A673 (cell line): ENCODE measurements around the gene GGT5. TPM values are rescaled to one million over a fixed set of nuclear protein-coding genes. Genes with fewer than 3 reads are reported as not detected.
"Not testable (repeated sequence)": the region's sequence is repeated elsewhere in the genome, so short reads cannot be mapped to it uniquely, and the experiment has no call there.

Experiments used
- BruUV-seq: library from RNA; stranded (reverse); fragments of 400-500 nt; replicated peaks from 2 replicates; lab custom pipeline; 2021; lab: Mats Ljungman, UMichigan
- CTCF ChIA-PET: fragments of 300-600 bp; sonication (Branson Sonifier 250); formaldehyde crosslinking; loops from one replicate; lab custom pipeline; 2022; ENCODE audit warnings: antibody characterized with exemption; lab: Charles Lee
- POLR2A ChIA-PET: fragments of 300-600 bp; sonication (Branson Sonifier 250); formaldehyde crosslinking; loops from one replicate; lab custom pipeline; 2022; ENCODE audit warnings: antibody characterized with exemption; ENCODE audit not compliant: low non-redundant PET; lab: Charles Lee
- DNase-seq: peaks from one replicate; pipeline ENCODE4 v3.0.0-alpha.2; 2015; ENCODE audit warnings: low spot score
- H3K27ac ChIP-seq: fragments of 200-600 bp; sonication (generic); 2 replicates; pipeline ENCODE4 v1.5.1; 2016; ENCODE audit warnings: mixed run types, low read depth, mild to moderate bottlenecking, mixed read lengths, antibody characterized with exemption, low read length; ENCODE audit not compliant: poor library complexity, severe bottlenecking
- H3K27me3 ChIP-seq: fragments of 200-600 bp; sonication (generic); replicated peaks from 2 replicates; pipeline ENCODE4 v1.6.1; 2017; ENCODE audit warnings: mixed run types, low read depth, mild to moderate bottlenecking, mixed read lengths, antibody characterized with exemption, low read length; ENCODE audit not compliant: insufficient read depth, poor library complexity
- H3K36me3 ChIP-seq: fragments of 200-600 bp; sonication (generic); 2 replicates; pipeline ENCODE4 v1.6.1; 2016; ENCODE audit warnings: mixed run types, mild to moderate bottlenecking, mixed read lengths, antibody characterized with exemption, low read length; ENCODE audit not compliant: insufficient read depth, poor library complexity, severe bottlenecking
- H3K4me1 ChIP-seq: fragments of 200-600 bp; sonication (generic); 2 replicates; pipeline ENCODE4 v1.6.1; 2017; ENCODE audit warnings: mixed run types, mild to moderate bottlenecking, mixed read lengths, antibody characterized with exemption, low read length; ENCODE audit not compliant: insufficient read depth, poor library complexity, severe bottlenecking
- H3K4me3 ChIP-seq: fragments of 200-600 bp; sonication (generic); 2 replicates; pipeline ENCODE4 v1.5.1; 2016; ENCODE audit warnings: low read depth, mixed run types, mild to moderate bottlenecking, mixed read lengths, low read length; ENCODE audit not compliant: poor library complexity, severe bottlenecking
- H3K9me3 ChIP-seq: fragments of 200-600 bp; sonication (generic); 2 replicates; pipeline ENCODE4 v1.6.1; 2016; ENCODE audit warnings: mixed run types, low read depth, mild to moderate bottlenecking, mixed read lengths, antibody characterized with exemption, low read length; ENCODE audit not compliant: poor library complexity, severe bottlenecking
- EZH2 ChIP-seq: fragments of 200-600 bp; sonication (generic); IDR thresholded peaks from 2 replicates; pipeline ENCODE4 v1.6.1; 2017; ENCODE audit warnings: borderline replicate concordance, low read depth, mild to moderate bottlenecking, mixed read lengths, antibody characterized with exemption, low read length; ENCODE audit not compliant: poor library complexity, severe bottlenecking
- intact Hi-C: fragments of 100-400 bp; cut with micrococcal nuclease; formaldehyde crosslinking; loops from one replicate; pipeline ENCODE4 v1.10.0; 2022; ENCODE audit not compliant: unreplicated experiment
- total RNA-seq: library from RNA; stranded (reverse); gene quantifications from 2 replicates; pipeline ENCODE4 v1.2.3, GENCODE V29; 2021
- TF ChIP-seq, protein P1 (sequence below): fragments of 300-800, 200-600 bp; sonication (generic); conservative IDR thresholded peaks from 2 replicates; pipeline ENCODE4 v1.5.1; 2017; ENCODE audit warnings: low read depth, mild to moderate bottlenecking, antibody characterized with exemption, low read length, moderate library complexity, mixed read lengths

GGT5 gene
- total RNA-seq, 1 experiment from 2014 or later: not detected

DNA sequence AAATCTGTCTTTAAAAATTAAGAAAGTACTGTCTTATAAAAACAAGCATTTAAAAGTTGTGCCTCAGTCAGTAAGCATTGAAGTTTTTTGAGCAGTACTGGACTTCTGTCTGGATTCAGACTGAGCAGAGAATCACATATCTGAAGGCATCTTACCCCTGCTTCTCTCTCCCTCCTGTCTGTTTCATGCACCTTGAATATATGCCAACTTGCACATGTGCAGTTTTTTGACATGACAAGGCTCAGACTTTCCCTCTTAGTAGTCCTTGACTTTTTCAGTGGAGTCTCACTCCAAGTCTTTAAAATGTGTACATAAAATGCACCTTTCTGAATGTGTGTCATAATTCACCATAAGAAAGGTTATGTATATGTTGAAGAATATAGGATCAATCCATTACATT lies 45.6 kb upstream of the GGT5 start:
- Histone ChIP-seq H3K4me3 (no peak overlapping the region), H3K27ac (no peak overlapping the region), H3K27me3 (no peaks in the 10 kb centered on the region), H3K9me3 (no peaks in the 10 kb centered on the region), H3K36me3 (no peaks in the 10 kb centered on the region), H3K4me1 (peaks cover 31% of the 10 kb centered on the region)
- no peak for TF ChIP-seq EZH2
- TF ChIP-seq, protein P1, sequence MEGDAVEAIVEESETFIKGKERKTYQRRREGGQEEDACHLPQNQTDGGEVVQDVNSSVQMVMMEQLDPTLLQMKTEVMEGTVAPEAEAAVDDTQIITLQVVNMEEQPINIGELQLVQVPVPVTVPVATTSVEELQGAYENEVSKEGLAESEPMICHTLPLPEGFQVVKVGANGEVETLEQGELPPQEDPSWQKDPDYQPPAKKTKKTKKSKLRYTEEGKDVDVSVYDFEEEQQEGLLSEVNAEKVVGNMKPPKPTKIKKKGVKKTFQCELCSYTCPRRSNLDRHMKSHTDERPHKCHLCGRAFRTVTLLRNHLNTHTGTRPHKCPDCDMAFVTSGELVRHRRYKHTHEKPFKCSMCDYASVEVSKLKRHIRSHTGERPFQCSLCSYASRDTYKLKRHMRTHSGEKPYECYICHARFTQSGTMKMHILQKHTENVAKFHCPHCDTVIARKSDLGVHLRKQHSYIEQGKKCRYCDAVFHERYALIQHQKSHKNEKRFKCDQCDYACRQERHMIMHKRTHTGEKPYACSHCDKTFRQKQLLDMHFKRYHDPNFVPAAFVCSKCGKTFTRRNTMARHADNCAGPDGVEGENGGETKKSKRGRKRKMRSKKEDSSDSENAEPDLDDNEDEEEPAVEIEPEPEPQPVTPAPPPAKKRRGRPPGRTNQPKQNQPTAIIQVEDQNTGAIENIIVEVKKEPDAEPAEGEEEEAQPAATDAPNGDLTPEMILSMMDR: no peak
- BruUV-seq: no TSS peak
- DNase-seq: no peak
- intact Hi-C loops: no loop called here
- CTCF ChIA-PET: no interaction called here
- POLR2A ChIA-PET: no interaction called here

DNA sequence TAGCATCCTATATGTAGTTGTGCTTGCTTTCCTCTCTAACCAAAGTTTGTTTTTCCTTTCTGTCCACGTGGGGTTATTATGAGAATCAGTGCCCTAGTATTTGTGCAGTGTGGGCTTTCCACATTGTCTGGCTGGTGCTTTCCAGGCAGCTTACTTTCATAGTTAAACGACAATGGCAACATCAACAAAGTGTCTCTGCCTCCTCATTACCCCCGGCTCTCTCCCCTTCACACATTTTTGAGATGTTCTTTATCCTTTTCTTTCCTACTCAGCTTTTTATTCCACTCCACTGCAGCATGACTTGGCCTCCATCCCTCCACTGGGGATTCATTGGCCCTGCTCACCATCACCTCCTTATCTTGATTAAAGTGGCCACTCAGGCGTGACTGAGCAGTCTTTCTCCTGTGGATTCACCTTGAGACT lies 44.9 kb upstream of the GGT5 start:
- no peaks in the 10 kb centered on the region for H3K36me3 ChIP-seq
- no peak overlapping the region for H3K4me3 ChIP-seq
- POLR2A ChIA-PET: no interaction called here
- H3K4me1 ChIP-seq: peaks cover 32% of the 10 kb centered on the region
- intact Hi-C loops: no loop called here
- BruUV-seq: no TSS peak
- no peaks in the 10 kb centered on the region for H3K27me3 ChIP-seq
- no peak overlapping the region for H3K27ac ChIP-seq
- no peak for DNase-seq
- CTCF ChIA-PET: interaction anchor here (0.6 kb wide), 1 partner anchor 35 kb away, joined by 3 read pairs; no protein-coding TSS in a partner anchor
- TF ChIP-seq EZH2: no peak
- TF ChIP-seq, protein P1: no peak
- no peaks in the 10 kb centered on the region for H3K9me3 ChIP-seq

DNA sequence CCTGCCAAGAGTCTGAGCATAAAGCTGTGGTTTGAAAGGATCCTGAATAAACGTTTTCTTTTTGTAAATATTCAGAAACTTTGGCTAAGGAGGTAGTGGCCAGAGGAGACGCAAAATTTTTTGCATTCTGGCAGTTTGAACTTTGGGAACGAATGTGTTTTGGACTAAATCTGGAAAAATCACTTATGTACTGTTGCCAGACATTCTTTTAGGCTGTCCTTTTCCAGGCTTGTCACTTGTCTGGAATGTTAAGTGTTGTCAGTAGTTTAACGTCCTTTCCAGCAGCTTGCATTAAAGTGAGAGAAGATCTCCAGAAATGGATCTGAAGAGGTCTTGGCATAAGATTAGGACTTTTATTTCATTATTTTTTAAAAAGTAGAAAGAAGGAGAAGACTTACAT lies 44.2 kb upstream of the GGT5 start:
- no TSS peak for BruUV-seq
- H3K27me3 ChIP-seq: no peaks in the 10 kb centered on the region
- peaks cover 31% of the 10 kb centered on the region for H3K4me1 ChIP-seq
- intact Hi-C loops: no loop called here
- H3K36me3 ChIP-seq: no peaks in the 10 kb centered on the region
- TF ChIP-seq, protein P1: no peak
- no peak for TF ChIP-seq EZH2
- peak overlapping the region; percentile 3 for H3K27ac ChIP-seq
- no peak overlapping the region for H3K4me3 ChIP-seq
- ChIA-PET POLR2A (no interaction called here), CTCF (interaction anchor here (0.6 kb wide), 2 partner anchors 36 to 146 kb away, joined by 3 read pairs; no protein-coding TSS in a partner anchor)
- H3K9me3 ChIP-seq: no peaks in the 10 kb centered on the region
- DNase-seq: peak; percentile 48

DNA sequence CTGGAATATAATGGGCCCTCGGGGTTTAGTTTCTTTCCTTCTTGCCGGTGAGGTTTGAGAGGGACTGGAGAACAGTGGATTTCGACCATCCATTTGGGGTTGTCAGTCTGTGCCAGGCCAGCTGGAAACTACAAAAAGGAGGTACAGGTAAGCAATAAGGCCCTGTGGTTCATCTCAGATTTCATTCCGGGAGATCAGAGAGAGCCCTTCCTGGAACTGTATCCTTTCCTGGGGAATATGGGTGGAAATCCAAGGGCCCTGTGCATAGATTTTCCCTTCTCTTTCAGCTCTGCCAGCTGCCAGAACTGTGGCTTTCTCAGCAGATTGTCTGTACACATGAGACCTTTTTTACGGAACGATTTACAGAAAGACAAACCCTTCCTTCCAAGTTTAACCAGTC lies 42.9 kb upstream of the GGT5 start:
- H3K4me3 ChIP-seq, H3K27me3 ChIP-seq, H3K9me3 ChIP-seq, POLR2A ChIA-PET, DNase-seq, BruUV-seq, CTCF ChIA-PET, H3K27ac ChIP-seq, H3K36me3 ChIP-seq, intact Hi-C loops: not testable (repeated sequence)
- H3K4me1 ChIP-seq: peaks cover 31% of the 10 kb centered on the region

DNA sequence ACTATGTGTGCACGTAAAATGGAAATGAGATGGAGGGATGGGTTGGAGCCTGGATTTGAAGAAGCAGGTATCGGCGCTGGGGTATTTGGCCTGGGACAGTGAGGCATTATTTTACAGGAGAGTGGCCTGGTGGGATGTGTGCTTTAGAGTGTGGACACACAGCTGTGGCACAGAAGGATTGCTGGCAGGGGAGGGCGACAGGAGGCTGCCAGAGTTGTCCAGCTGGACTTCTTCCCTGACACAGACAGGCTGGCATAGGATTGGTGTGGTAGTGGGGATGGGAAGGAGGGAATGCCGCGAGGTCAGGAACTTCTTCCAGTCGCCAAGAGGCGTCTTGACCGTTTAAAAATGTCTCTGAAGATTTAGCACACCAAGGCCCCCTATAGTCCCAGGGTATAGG lies 42.3 kb upstream of the GGT5 start:
- H3K27ac ChIP-seq, intact Hi-C loops, POLR2A ChIA-PET, H3K27me3 ChIP-seq, BruUV-seq, CTCF ChIA-PET, DNase-seq, H3K4me3 ChIP-seq, H3K36me3 ChIP-seq, H3K9me3 ChIP-seq: not testable (repeated sequence)
- peaks cover 31% of the 10 kb centered on the region for H3K4me1 ChIP-seq
